HepG2 (cell line): ENCODE data around the gene TBC1D4. TPM values are rescaled to one million over a fixed set of nuclear protein-coding genes. Genes with fewer than 3 reads are reported as not detected.

Source experiments
- ATAC-seq: fragments of 200-7000 bp; cut with Tn5 transposase; 3 replicates; pipeline ENCODE4 v1.9.1; 2020; ENCODE audit warnings: mild to moderate bottlenecking, moderate library complexity
- BruUV-seq: library from RNA; stranded (reverse); fragments of 400-500 nt; replicated peaks from 2 replicates; lab custom pipeline; 2021; lab: Mats Ljungman, UMichigan
- CTCF ChIA-PET: fragments of 300-600 bp; formaldehyde crosslinking; extraction: SDS; loops from one replicate; lab custom pipeline; 2021; ENCODE audit warnings: low total read pairs, inconsistent platforms, low intra/inter-chr PET ratio; lab: Yijun Ruan, JAX
- POLR2A ChIA-PET: fragments of 350-600 bp; sonication (Branson Sonifier 250); formaldehyde crosslinking; loops from one replicate; lab custom pipeline; 2020; ENCODE audit warnings: antibody characterized with exemption, inconsistent platforms; lab: Yijun Ruan, JAX
- DNase-seq: peaks from one replicate; pipeline ENCODE4 v3.0.0-alpha.2; 2015; ENCODE audit warnings: low spot score
- FAIRE-seq: peaks from 3 replicates; lab custom pipeline; 2011; peaks lifted over from hg19 to GRCh38; lab: Jason Lieb, UNC
- H2AFZ ChIP-seq: one replicate; pipeline ENCODE4 v1.6.1; 2011; ENCODE audit warnings: low read length, inconsistent platforms
- H3K27ac ChIP-seq: fragments of 300-600 bp; 3 replicates; pipeline ENCODE4 v1.8.0; 2011; ENCODE audit warnings: mixed run types, mild to moderate bottlenecking, mixed read lengths, low read length, inconsistent platforms; ENCODE audit not compliant: insufficient read depth; ENCODE audit errors: extremely low read length
- H3K27me3 ChIP-seq, 2 experiments: fragments of 200-600 bp in 1 of 2; 2 replicates in 1 of 2; 3 replicates in 1 of 2; pipeline versions ENCODE4 v1.6.0 to v1.8.0; 2011; ENCODE audit warnings: low read length in 2 of 2, mild to moderate bottlenecking in 2 of 2, moderate library complexity in 2 of 2, inconsistent platforms in 1 of 2; ENCODE audit not compliant: insufficient read depth in 2 of 2, control insufficient read depth in 1 of 2
- H3K36me3 ChIP-seq, 2 experiments: fragments of 200-600 bp in 1 of 2; replicated peaks in 1 of 2; 2 replicates in 1 of 2; 3 replicates in 1 of 2; pipeline versions ENCODE4 v1.5.1 to v1.8.0; 2011; ENCODE audit warnings: low read length in 2 of 2, inconsistent platforms in 1 of 2; ENCODE audit not compliant: insufficient read depth in 2 of 2, control insufficient read depth in 1 of 2
- H3K4me1 ChIP-seq: 2 replicates; pipeline ENCODE4 v1.5.1; 2012; ENCODE audit warnings: low read length, inconsistent platforms; ENCODE audit not compliant: insufficient read depth
- H3K4me2 ChIP-seq: 2 replicates; pipeline ENCODE4 v1.6.0; 2011; ENCODE audit warnings: low read depth, low read length, inconsistent platforms
- H3K4me3 ChIP-seq, 3 experiments: fragments of 200-600 bp in 1 of 3; sonication (generic), shearing (Covaris generic) in 1 of 3; replicated peaks in 1 of 3; 2 replicates each; pipeline ENCODE4 v1.5.1; 2011 to 2016; ENCODE audit warnings: low read length in 3 of 3, inconsistent platforms in 2 of 3, low read depth in 2 of 3, mild to moderate bottlenecking in 2 of 3, control low read depth in 1 of 3, mixed read lengths in 1 of 3; ENCODE audit not compliant: insufficient read depth in 1 of 3
- H3K79me2 ChIP-seq: one replicate; pipeline ENCODE4 v1.6.1; 2011; ENCODE audit warnings: low read length, inconsistent platforms; ENCODE audit not compliant: insufficient read depth
- H3K9ac ChIP-seq: 2 replicates; pipeline ENCODE4 v1.6.0; 2011; ENCODE audit warnings: mild to moderate bottlenecking, low read depth, low read length, inconsistent platforms; ENCODE audit not compliant: insufficient read depth
- H3K9me3 ChIP-seq: 2 replicates; pipeline ENCODE4 v1.5.1; 2012; ENCODE audit warnings: mild to moderate bottlenecking, low read length
- H4K20me1 ChIP-seq: 2 replicates; pipeline ENCODE4 v1.6.0; 2011; ENCODE audit warnings: inconsistent platforms, mild to moderate bottlenecking, low read length, moderate library complexity; ENCODE audit not compliant: insufficient read depth
- DMAP1 ChIP-seq: IDR thresholded peaks from 2 replicates; pipeline ENCODE4 v1.6.1; 2016
- FOXP1 ChIP-seq, 2 experiments: fragments of 450-650 bp in 1 of 2; IDR thresholded peaks; 2 replicates each; pipeline ENCODE4 v1.6.1; 2017 to 2018; ENCODE audit warnings: antibody characterized with exemption in 1 of 2
- HINFP ChIP-seq: sonication (generic); formaldehyde crosslinking; IDR thresholded peaks from 2 replicates; pipeline ENCODE4 v1.4.0; 2020; ENCODE audit warnings: low read depth, mild to moderate bottlenecking, missing genetic modification reagents
- IRF2 ChIP-seq: IDR thresholded peaks from 2 replicates; pipeline ENCODE4 v1.6.1; 2018; ENCODE audit warnings: missing genetic modification reagents, missing compliant biosample characterization
- MXI1 ChIP-seq: IDR thresholded peaks from 3 replicates; pipeline ENCODE4 v1.6.1; 2012; ENCODE audit warnings: low read depth, low read length, inconsistent platforms, borderline replicate concordance
- NR3C1 ChIP-seq: sonication (generic); formaldehyde crosslinking; IDR thresholded peaks from 2 replicates; pipeline ENCODE4 v1.4.0; 2020; ENCODE audit warnings: missing genetic modification reagents
- PRDM15 ChIP-seq: sonication (generic); formaldehyde crosslinking; IDR thresholded peaks from 2 replicates; pipeline ENCODE4 v1.4.0; 2020; ENCODE audit warnings: missing genetic modification reagents
- ZNF580 ChIP-seq: IDR thresholded peaks from 2 replicates; pipeline ENCODE4 v1.6.1; 2016; ENCODE audit warnings: low read depth, borderline replicate concordance
- ZNF737 ChIP-seq: sonication (generic); formaldehyde crosslinking; IDR thresholded peaks from 2 replicates; pipeline ENCODE4 v1.5.0; 2020; ENCODE audit warnings: missing genetic modification reagents, mild to moderate bottlenecking, borderline replicate concordance
- ZNF775 ChIP-seq: sonication (generic); formaldehyde crosslinking; IDR thresholded peaks from 2 replicates; pipeline ENCODE4 v1.4.0; 2020; ENCODE audit warnings: missing genetic modification reagents, mild to moderate bottlenecking, moderate library complexity, borderline replicate concordance
- ZNF776 ChIP-seq: sonication (generic); formaldehyde crosslinking; IDR thresholded peaks from 2 replicates; pipeline ENCODE4 v1.4.0; 2020; ENCODE audit warnings: mild to moderate bottlenecking, missing genetic modification reagents
- WGBS: methylation state at CpG from one replicate; pipeline ENCODE4 v1.1.6; 2017; ENCODE audit warnings: low lambda C conversion rate; 5-methylcytosine and 5-hydroxymethylcytosine counted together
- in situ Hi-C: cut with HindIII; loops from 2 replicates; pipeline ENCODE4 v1.10.0; 2017; ENCODE audit warnings: low pct_unique_long_range_greater_than_20kb; ENCODE audit not compliant: extremely low pct_ligation_motif_present
- intact Hi-C: fragments of 100-400 bp; cut with micrococcal nuclease; formaldehyde crosslinking; loops from one replicate; pipeline ENCODE4 v1.10.0; 2022; ENCODE audit not compliant: unreplicated experiment
- polyA plus RNA-seq, 8 experiments: library from polyadenylated mRNA; depleted of rRNA in 3 of 8; stranded (reverse) in 7 of 8; unstranded in 1 of 8; fragments of >200 nt; fragmentation: Illumina TruSeq in 4 of 8; extraction: Trizol in 4 of 8; gene quantifications; 2 replicates each; pipeline versions ENCODE4 v1.2.1 to v1.2.3, GENCODE V29; 2011 to 2016; ENCODE audit warnings: low read depth in 4 of 8, missing spikeins in 1 of 8, mixed read lengths in 1 of 8; ENCODE audit not compliant: insufficient read depth in 1 of 8
- total RNA-seq, 5 experiments: library from RNA; depleted of rRNA; stranded (reverse); fragments of >200 nt; fragmentation: Illumina TruSeq; extraction: Trizol; gene quantifications; 2 replicates each; pipeline ENCODE4 v1.2.3, GENCODE V29; 2016; ENCODE audit warnings: low read depth in 1 of 5

The TBC1D4 gene
- total and polyA plus RNA-seq, 2 of the 13 experiments (the other 11 are each of a cell fraction or from before 2014, with no cell fraction given): 35.9 to 64.4 TPM

GRCh38 chr13:75347925-75348324 lies 134.0 kb downstream of the TBC1D4 start (continued):
- no peak for TF ChIP-seq HINFP (CRISPR knock-in tag)

GRCh38 chr13:75347457-75347856 lies 134.5 kb downstream of the TBC1D4 start:
- intact Hi-C loops (no loop called here), in situ Hi-C loops (no loop called here)
- Histone ChIP-seq H3K27me3 (no peaks in the 10 kb centered on the region; a peak in 1 of 5 replicates), H3K36me3 (peaks cover 12 to 50% of the 10 kb centered on the region in 2 experiments; a peak in 4 of 5 replicates), H3K4me1 (peaks cover 42% of the 10 kb centered on the region), H3K4me2 (no peak overlapping the region), H2AFZ (no peak overlapping the region), H3K27ac (no peak overlapping the region), H4K20me1 (no peaks in the 10 kb centered on the region), H3K79me2 (peaks cover 2% of the 10 kb centered on the region), H3K4me3 (no peak overlapping the region), H3K9me3 (no peaks in the 10 kb centered on the region), H3K9ac (no peak overlapping the region)
- ChIA-PET CTCF (no interaction called here), POLR2A (no interaction called here)
- no peak for FAIRE-seq
- no peak for DNase-seq
- ATAC-seq: peak; percentile 46; the same call in 1 of the 3 replicates
- no TSS peak for BruUV-seq
- 73% methylated on average over 1 of the region's 1 CpG for whole genome bisulfite sequencing
- TF ChIP-seq FOXP1 (IDR thresholded peaks at IDR 0.05) (no peak), FOXP1 (CRISPR knock-in tag; IDR thresholded peaks at IDR 0.05) (peak; percentile 26; the same call in 1 of the 2 replicates), ZNF580 (CRISPR knock-in tag) (no peak)

GRCh38 chr13:75345193-75345592 lies 136.8 kb downstream of the TBC1D4 start:
- no peak overlapping the region for H3K4me2 ChIP-seq
- peaks cover 7 to 38% of the 10 kb centered on the region in 2 experiments for H3K36me3 ChIP-seq
- peaks cover 2% of the 10 kb centered on the region for H3K79me2 ChIP-seq
- H2AFZ ChIP-seq: no peak overlapping the region
- peaks cover 61% of the 10 kb centered on the region for H3K4me1 ChIP-seq
- no peak overlapping the region for H3K4me3 ChIP-seq
- no peaks in the 10 kb centered on the region for H4K20me1 ChIP-seq
- FAIRE-seq (no peak), ATAC-seq (no peak), DNase-seq (no peak)
- no peak overlapping the region for H3K9ac ChIP-seq
- H3K27me3 ChIP-seq: no peaks in the 10 kb centered on the region; a peak in 1 of 5 replicates
- in situ Hi-C loops (no loop called here), intact Hi-C loops (no loop called here)
- BruUV-seq: no TSS peak
- 93% methylated on average over 2 of the region's 2 CpGs for whole genome bisulfite sequencing
- ChIA-PET POLR2A (interaction anchor here (0.7 kb wide), 1 partner anchor 85 kb away, joined by 3 read pairs; no protein-coding TSS in a partner anchor), CTCF (no interaction called here)
- no peaks in the 10 kb centered on the region for H3K9me3 ChIP-seq
- peak overlapping the region; percentile 30 for H3K27ac ChIP-seq
- TF ChIP-seq MXI1 (no peak), DMAP1 (CRISPR knock-in tag) (no peak), IRF2 (CRISPR knock-in tag) (no peak), ZNF737 (CRISPR knock-in tag) (no peak), NR3C1 (CRISPR knock-in tag) (no peak), ZNF775 (CRISPR knock-in tag) (no peak), PRDM15 (CRISPR knock-in tag) (no peak), ZNF776 (CRISPR knock-in tag) (no peak)
